MM.1S (cell line): Measurements from ENCODE around the gene STAG1.
"Not testable (repeated sequence)": the region's sequence is repeated elsewhere in the genome, so short reads cannot be mapped to it uniquely, and the experiment has no call there.

Experiments
- DNase-seq: peaks from one replicate; pipeline ENCODE4 v3.0.0-alpha.2; 2015
- H2AFZ ChIP-seq: fragments of 300-600 bp; sonication (generic); 2 replicates; pipeline ENCODE4 v1.6.0; 2016; ENCODE audit warnings: antibody characterized with exemption, low read length
- H3F3A ChIP-seq: fragments of 300-600 bp; sonication (generic); 2 replicates; pipeline ENCODE4 v1.6.1; 2016; ENCODE audit warnings: mild to moderate bottlenecking, antibody characterized with exemption, low read length, moderate library complexity, mixed read lengths; ENCODE audit not compliant: insufficient read depth
- H3K27ac ChIP-seq: fragments of 300-600 bp; sonication (generic); 2 replicates; pipeline ENCODE4 v1.5.1; 2016; ENCODE audit warnings: mild to moderate bottlenecking, low read length
- H3K27me3 ChIP-seq: fragments of 300-600 bp; sonication (generic); replicated peaks from 2 replicates; pipeline ENCODE4 v1.6.0; 2016; ENCODE audit warnings: low read length; ENCODE audit not compliant: insufficient read depth
- H3K36me3 ChIP-seq: fragments of 300-600 bp; sonication (generic); replicated peaks from 2 replicates; pipeline ENCODE4 v1.6.1; 2016; ENCODE audit warnings: mild to moderate bottlenecking, low read length, mixed read lengths; ENCODE audit not compliant: insufficient read depth
- H3K4me1 ChIP-seq: fragments of 300-600 bp; sonication (generic); 2 replicates; pipeline ENCODE4 v1.6.1; 2016; ENCODE audit warnings: low read length, mixed read lengths
- H3K4me2 ChIP-seq: fragments of 300-600 bp; sonication (generic); 2 replicates; pipeline ENCODE4 v1.6.0; 2016; ENCODE audit warnings: low read depth, low read length
- H3K4me3 ChIP-seq: fragments of 300-600 bp; sonication (generic); 2 replicates; pipeline ENCODE4 v1.5.1; 2016; ENCODE audit warnings: low read length, mixed read lengths
- H3K79me2 ChIP-seq: fragments of 300-600 bp; sonication (generic); 2 replicates; pipeline ENCODE4 v1.6.1; 2016; ENCODE audit warnings: mixed run types, low read length, mixed read lengths
- H3K9ac ChIP-seq: fragments of 300-600 bp; sonication (generic); 2 replicates; pipeline ENCODE4 v1.6.1; 2016; ENCODE audit warnings: low read length, mixed read lengths
- H3K9me2 ChIP-seq: fragments of 300-600 bp; sonication (generic); replicated peaks from 2 replicates; pipeline ENCODE4 v1.6.1; 2016; ENCODE audit warnings: mild to moderate bottlenecking, low read length, mixed read lengths; ENCODE audit not compliant: insufficient read depth
- H3K9me3 ChIP-seq: fragments of 300-600 bp; sonication (generic); replicated peaks from 2 replicates; pipeline ENCODE4 v1.6.1; 2016; ENCODE audit warnings: mild to moderate bottlenecking, low read length, mixed read lengths; ENCODE audit not compliant: insufficient read depth
- H4K20me1 ChIP-seq: fragments of 300-600 bp; sonication (generic); 2 replicates; pipeline ENCODE4 v1.6.1; 2016; ENCODE audit warnings: mild to moderate bottlenecking, low read length, moderate library complexity, mixed read lengths; ENCODE audit not compliant: insufficient read depth
- EZH2 ChIP-seq: fragments of 300-600 bp; sonication (generic); optimal IDR thresholded peaks from 2 replicates; pipeline ENCODE3; 2017; ENCODE audit warnings: low read depth, mild to moderate bottlenecking, antibody characterized with exemption, low read length, mixed read lengths
- EZH2phosphoT487 ChIP-seq: fragments of 300-600 bp; sonication (generic); IDR thresholded peaks from 2 replicates; pipeline ENCODE4 v1.6.1; 2018; ENCODE audit warnings: antibody characterized with exemption, low read length
- TF ChIP-seq, protein P1 (sequence below): fragments of 300-600 bp; sonication (generic); IDR thresholded peaks from 2 replicates; pipeline ENCODE4 v1.5.1; 2016; ENCODE audit warnings: antibody characterized with exemption, low read length, mixed read lengths

Gene STAG1

DNA sequence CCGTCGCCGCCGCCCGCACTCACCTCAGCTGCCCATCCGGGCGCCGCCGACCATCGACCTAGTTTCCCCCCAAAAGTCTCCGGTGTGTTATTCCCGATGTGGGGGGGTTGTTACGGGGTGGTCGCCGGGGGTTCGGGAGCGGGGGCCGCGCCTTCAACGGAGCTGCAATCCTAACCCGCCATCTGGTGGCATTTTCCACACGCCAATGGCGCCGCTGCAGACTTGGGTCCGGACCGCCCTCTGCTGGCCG, at the start of gene STAG1:
TSS of gene STAG1 (minus strand) at position 207 of the 250 bp plus-strand sequence. CDS start 121,480 bp downstream, outside the sequence.
- Histone ChIP-seq H3K9me3 (no peaks in the 10 kb centered on the region), H2AFZ (peak within 1 kb of the TSS; percentile 79), H3K36me3 (no peaks in the 10 kb centered on the region), H3K27ac (peak within 1 kb of the TSS; percentile 96), H3K9ac (peak within 1 kb of the TSS; percentile 92), H3K4me3 (peak within 1 kb of the TSS; percentile 88), H4K20me1 (no peaks in the 10 kb centered on the region), H3K79me2 (peaks cover 44% of the 10 kb centered on the region), H3K4me2 (peak within 1 kb of the TSS; percentile 82), H3K4me1 (peaks cover 13% of the 10 kb centered on the region), H3K27me3 (no peaks in the 10 kb centered on the region), H3K9me2 (no peaks in the 10 kb centered on the region), H3F3A (peaks cover 14% of the 10 kb centered on the region)
- DNase-seq: no peak
- TF ChIP-seq EZH2phosphoT487 (no peak), EZH2 (no peak)
- TF ChIP-seq, protein P1, sequence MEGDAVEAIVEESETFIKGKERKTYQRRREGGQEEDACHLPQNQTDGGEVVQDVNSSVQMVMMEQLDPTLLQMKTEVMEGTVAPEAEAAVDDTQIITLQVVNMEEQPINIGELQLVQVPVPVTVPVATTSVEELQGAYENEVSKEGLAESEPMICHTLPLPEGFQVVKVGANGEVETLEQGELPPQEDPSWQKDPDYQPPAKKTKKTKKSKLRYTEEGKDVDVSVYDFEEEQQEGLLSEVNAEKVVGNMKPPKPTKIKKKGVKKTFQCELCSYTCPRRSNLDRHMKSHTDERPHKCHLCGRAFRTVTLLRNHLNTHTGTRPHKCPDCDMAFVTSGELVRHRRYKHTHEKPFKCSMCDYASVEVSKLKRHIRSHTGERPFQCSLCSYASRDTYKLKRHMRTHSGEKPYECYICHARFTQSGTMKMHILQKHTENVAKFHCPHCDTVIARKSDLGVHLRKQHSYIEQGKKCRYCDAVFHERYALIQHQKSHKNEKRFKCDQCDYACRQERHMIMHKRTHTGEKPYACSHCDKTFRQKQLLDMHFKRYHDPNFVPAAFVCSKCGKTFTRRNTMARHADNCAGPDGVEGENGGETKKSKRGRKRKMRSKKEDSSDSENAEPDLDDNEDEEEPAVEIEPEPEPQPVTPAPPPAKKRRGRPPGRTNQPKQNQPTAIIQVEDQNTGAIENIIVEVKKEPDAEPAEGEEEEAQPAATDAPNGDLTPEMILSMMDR: peak; percentile 88

DNA sequence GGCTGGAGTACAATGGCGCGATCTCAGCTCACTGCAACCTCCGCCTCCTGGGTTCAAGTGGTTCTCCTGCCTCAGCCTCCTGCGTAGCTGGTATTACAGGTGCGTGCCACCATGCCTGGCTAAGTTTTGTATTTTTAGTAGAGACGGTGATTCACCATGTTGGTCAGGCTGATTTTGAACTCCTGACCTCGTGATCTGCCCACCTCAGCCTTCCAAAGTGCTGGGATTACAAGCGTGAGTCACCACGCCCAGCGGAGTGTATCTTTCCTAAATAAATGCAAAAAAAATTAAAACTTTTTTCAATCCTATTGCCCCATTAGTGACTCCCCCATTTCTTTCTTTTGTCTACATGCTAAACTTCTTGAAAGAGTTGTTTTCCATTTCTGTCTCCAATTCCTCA, 49.0 kb upstream of the STAG1 start:
- H3K79me2 ChIP-seq, H3K36me3 ChIP-seq, H3K4me2 ChIP-seq, DNase-seq, H3K27me3 ChIP-seq, H2AFZ ChIP-seq, H3K4me1 ChIP-seq, H3K27ac ChIP-seq, H3K4me3 ChIP-seq, H3F3A ChIP-seq, H4K20me1 ChIP-seq, H3K9ac ChIP-seq, H3K9me2 ChIP-seq, H3K9me3 ChIP-seq: not testable (repeated sequence)

DNA sequence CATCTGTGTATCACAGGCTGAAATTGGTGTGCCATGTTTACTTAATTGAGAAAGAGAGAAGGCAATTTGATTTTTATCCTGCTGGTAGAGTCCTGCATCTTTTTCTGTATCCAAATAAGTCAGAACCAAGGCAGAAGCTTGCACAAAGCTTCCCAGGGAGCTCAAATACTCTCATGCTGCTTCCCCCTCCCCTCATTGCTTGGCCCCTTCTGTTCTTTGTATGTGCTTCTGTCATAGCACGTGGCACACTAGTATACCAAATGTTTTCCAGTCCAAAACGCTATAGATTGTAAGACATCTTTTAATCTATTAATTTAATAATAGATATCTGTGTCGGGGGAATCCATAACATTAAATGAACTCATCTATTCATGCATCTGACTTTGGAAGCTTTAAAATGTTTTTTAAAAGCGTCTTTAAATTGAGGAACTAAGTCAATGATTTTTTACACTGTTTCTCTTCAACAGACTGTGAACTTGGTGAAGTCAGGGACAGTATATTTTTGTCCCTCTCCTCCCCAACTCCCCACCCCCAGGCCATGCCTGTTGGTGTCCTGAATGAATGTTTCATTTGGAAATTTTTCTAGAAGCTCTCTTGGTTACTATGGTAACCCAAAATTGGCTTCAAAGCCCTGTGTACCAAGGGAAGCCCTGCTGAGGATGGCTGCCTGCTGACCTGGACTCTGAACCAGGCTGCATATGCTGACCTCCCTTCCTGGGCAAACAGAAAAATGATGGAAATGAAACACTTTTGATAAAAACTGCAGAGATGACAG, 40.6 kb upstream of the STAG1 start:
- Histone ChIP-seq H3K9me2 (no peaks in the 10 kb centered on the region), H3K4me2 (no peak overlapping the region), H3K9me3 (no peaks in the 10 kb centered on the region), H3K4me1 (no peaks in the 10 kb centered on the region), H3F3A (no peaks in the 10 kb centered on the region), H2AFZ (no peak overlapping the region), H3K79me2 (no peaks in the 10 kb centered on the region), H3K4me3 (no peak overlapping the region), H3K9ac (no peak overlapping the region), H3K27me3 (no peaks in the 10 kb centered on the region), H3K36me3 (no peaks in the 10 kb centered on the region), H3K27ac (no peak overlapping the region), H4K20me1 (no peaks in the 10 kb centered on the region)
- DNase-seq: no peak
- TF ChIP-seq, protein P1: no peak
- TF ChIP-seq EZH2: no peak
- TF ChIP-seq EZH2phosphoT487: no peak

DNA sequence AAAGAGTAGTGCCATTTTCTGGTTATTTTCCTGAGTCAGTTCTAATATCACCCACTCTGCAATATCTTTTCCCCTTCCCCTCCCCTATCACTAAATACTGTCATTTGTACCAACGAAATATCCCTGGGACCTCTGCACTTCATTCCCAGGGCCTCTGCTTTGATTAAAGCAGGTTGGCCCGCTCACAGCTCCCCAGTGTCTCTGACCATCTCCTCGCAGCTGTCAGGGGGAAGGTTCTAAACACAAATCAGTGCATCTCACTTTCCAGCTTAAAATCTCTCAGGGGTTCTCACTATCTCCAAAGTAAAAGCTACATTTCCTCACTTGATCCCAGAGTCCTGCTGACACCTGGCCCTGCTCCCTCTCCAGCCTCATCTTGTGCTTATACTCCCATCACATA, 38.6 kb upstream of the STAG1 start:
- H4K20me1 ChIP-seq: no peaks in the 10 kb centered on the region
- H3K79me2 ChIP-seq: no peaks in the 10 kb centered on the region
- peaks cover 11% of the 10 kb centered on the region for H3F3A ChIP-seq
- no peaks in the 10 kb centered on the region for H3K9me3 ChIP-seq
- no peak overlapping the region for H3K27ac ChIP-seq
- H3K4me3 ChIP-seq: no peak overlapping the region
- H3K4me1 ChIP-seq: peaks cover 16% of the 10 kb centered on the region
- no peaks in the 10 kb centered on the region for H3K9me2 ChIP-seq
- H2AFZ ChIP-seq: no peak overlapping the region
- no peaks in the 10 kb centered on the region for H3K27me3 ChIP-seq
- no peak overlapping the region for H3K9ac ChIP-seq
- DNase-seq: no peak
- H3K36me3 ChIP-seq: no peaks in the 10 kb centered on the region
- no peak overlapping the region for H3K4me2 ChIP-seq
- TF ChIP-seq, protein P1: no peak
